AG09309 (cell line): ENCODE measurements around the gene GABBR2.

Source experiments
- DNase-seq: peaks from one replicate; pipeline ENCODE4 v3.0.0-alpha.2; 2010; ENCODE audit warnings: low read depth
- H3K4me3 ChIP-seq: 2 replicates; pipeline ENCODE4 v1.5.1; 2011; ENCODE audit warnings: mild to moderate bottlenecking, low read depth, low read length, moderate library complexity; ENCODE audit not compliant: control insufficient read depth
- TF ChIP-seq, protein P1 (sequence below): IDR thresholded peaks from 2 replicates; pipeline ENCODE4 v1.5.1; 2011; ENCODE audit warnings: mild to moderate bottlenecking, low read depth, low read length, inconsistent platforms; ENCODE audit not compliant: insufficient read depth, control insufficient read depth; ENCODE audit errors: missing control alignments

Gene GABBR2

DNA sequence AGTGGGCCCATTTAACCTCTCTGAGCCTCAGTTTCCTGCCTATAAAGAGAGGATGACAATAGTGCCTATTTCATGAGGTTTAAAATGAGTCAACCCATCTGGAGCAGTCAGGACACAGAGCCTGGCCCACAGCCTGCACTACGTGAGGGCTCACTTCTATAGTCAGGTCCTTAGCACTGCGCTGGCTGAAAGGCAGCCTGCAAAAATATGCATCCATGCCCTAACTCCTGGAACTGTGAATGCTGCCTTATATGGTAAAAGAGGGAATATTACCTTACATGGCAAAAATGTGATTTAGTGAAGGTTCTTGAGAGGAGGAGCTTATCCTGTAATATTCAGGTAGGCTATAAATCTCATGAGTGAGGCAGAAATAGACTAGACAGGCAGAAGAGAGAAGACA is 98.5 kb downstream of the GABBR2 start:
- no peak for DNase-seq
- no peak overlapping the region for H3K4me3 ChIP-seq
- TF ChIP-seq, protein P1, sequence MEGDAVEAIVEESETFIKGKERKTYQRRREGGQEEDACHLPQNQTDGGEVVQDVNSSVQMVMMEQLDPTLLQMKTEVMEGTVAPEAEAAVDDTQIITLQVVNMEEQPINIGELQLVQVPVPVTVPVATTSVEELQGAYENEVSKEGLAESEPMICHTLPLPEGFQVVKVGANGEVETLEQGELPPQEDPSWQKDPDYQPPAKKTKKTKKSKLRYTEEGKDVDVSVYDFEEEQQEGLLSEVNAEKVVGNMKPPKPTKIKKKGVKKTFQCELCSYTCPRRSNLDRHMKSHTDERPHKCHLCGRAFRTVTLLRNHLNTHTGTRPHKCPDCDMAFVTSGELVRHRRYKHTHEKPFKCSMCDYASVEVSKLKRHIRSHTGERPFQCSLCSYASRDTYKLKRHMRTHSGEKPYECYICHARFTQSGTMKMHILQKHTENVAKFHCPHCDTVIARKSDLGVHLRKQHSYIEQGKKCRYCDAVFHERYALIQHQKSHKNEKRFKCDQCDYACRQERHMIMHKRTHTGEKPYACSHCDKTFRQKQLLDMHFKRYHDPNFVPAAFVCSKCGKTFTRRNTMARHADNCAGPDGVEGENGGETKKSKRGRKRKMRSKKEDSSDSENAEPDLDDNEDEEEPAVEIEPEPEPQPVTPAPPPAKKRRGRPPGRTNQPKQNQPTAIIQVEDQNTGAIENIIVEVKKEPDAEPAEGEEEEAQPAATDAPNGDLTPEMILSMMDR: no peak

DNA sequence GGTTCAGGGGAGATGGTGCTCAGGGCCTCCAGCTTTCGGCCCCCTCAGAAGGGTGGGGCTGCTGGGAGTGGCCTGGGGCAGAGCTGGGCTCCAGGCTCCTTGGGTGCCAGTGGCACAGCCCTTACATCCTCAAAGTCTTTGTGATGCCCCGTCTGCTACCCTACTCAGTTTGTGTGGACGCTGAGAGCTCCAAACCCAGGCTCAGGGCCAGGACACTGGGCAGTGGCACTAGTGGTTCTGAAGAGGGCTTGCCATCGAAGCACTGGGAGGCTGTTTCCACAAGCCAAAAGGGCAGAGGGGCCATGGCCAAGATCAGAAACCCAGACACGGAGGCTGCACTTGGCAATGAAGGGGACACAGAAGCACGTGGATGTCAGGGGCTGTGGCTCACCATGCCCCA is 99.1 kb downstream of the GABBR2 start:
- TF ChIP-seq, protein P1: no peak
- no peak overlapping the region for H3K4me3 ChIP-seq
- DNase-seq: no peak

DNA sequence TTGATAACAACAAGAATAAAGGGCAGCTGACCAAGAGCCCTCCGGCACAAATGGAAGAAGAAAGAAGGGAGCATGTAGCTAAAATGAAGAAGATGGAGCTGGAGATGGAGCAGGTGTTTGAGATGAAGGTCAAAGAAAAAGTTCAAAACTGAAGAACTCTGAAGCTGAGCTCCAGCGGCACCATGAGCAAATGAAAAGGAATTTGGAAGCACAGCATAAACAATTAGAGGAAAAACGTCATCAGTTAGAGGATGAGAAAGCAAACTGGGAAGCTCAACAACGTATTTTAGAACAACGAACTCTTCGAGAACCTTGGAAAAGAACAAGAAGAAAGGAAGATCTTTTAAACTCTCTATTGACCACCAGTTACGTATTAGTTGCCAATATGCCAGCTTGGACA is 100.9 kb downstream of the GABBR2 start:
- H3K4me3 ChIP-seq: no peak overlapping the region
- TF ChIP-seq, protein P1: no peak
- no peak for DNase-seq

GRCh38 chr9:98607152-98607551 is 101.6 kb downstream of the GABBR2 start:
- no peak overlapping the region for H3K4me3 ChIP-seq
- TF ChIP-seq, protein P1: no peak

GRCh38 chr9:98606730-98607129 is 102.0 kb downstream of the GABBR2 start:
- no peak overlapping the region for H3K4me3 ChIP-seq
- TF ChIP-seq, protein P1: no peak
- no peak for DNase-seq

More at GRCh38 chr9:98607152-98607551, 101.6 kb downstream of the GABBR2 start:
- DNase-seq: no peak

- H3K4me3 ChIP-seq: no peak overlapping the region
- TF ChIP-seq, protein P1: no peak
- DNase-seq: no peak
These were observed 103.6 kb downstream of the GABBR2 start for GRCh38 chr9:98605116-98605515.
